HG02852 (cell line): ENCODE results near the gene RNU1-1.
"Not testable (repeated sequence)": the region's sequence is repeated elsewhere in the genome, so short reads cannot be mapped to it uniquely, and the experiment has no call there.

Experiments
- ATAC-seq: cut with Tn5 transposase; IDR thresholded peaks from one replicate; pipeline ENCODE4 v1.9.1; 2021; ENCODE audit warnings: mild to moderate bottlenecking, moderate library complexity; ENCODE audit not compliant: unreplicated experiment

Gene RNU1-1

DNA sequence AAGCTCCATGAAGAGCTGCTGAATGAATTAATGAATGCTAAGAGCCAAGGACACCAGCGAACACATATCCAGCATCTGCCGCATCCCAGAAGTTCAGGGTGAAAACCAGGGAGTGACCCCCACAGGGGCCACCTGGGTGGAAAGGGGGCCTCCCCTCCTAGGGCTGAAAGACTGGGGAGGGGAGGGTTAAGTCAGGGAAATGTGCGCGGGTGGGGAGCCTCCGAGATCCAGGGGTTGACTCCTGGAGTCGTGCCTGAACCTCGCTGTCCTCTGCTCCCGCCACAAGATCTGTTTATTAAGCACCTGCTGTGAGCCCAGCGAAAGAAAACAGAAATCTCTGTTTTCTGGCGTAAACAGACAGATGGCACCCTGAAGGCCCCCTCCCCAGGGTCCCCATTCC, 16.0 kb downstream of the RNU1-1 start:
- ATAC-seq = not testable (repeated sequence)

DNA sequence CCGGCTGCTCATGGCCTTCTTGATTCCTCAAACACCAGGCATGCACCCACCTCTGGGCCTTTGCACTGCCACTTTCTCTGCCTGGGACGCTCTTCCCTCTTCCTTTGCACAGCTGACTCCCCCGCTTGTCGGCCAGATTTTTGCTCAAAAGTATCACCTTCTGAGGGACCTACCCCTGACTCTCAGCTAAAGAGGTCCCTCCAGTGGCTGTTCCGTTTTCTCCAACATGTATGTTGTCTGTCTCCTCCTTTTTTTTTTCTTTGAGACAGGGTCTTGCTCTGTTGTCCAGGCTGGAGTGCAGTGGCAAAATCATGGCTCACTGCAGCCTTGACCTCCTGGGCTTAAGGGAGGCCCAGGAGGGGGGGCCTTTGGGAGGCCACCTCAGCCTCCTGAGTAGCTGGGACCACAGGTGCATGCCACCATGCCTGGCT, 16.6 kb downstream of the RNU1-1 start:
- not testable (repeated sequence) for ATAC-seq

DNA sequence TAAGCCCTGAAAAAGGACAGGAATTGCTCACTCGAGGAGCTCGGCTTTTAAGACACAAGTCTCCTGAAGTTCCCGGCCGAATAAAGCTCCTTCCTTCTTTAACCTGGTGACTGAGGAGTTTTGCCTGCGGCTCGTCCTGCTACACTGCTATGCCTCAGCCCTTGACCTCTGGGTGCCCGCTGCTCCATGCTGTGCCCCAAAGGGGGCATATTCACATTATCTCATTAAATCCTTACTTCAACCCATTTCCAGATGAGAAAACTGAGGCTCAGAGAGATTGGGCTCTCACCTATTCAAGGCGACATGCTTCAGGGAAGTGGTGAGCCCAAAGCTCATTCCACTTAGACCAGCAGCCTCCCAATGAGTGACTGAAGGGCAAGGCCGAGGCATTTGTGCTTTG, 20.4 kb downstream of the RNU1-1 start:
- not testable (repeated sequence) for ATAC-seq

DNA sequence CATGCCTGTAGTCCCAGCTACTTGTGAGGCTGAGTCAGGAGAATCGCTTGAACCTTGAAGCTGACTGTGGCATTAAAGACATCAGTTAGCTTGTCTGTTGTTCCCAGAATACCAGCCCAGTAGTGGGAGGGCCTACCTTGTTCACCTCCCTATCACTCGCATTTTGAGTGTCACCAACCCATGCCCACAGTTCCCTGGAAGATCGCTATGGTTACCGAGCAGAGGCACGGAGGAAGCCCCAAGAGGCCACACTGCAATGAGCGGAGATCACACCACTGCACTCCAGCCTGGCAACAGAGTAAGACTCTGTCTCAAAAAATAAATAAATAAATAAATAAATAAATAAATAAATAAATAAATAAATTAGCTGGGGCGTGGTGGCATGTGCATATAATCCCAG, 21.1 kb downstream of the RNU1-1 start:
- not testable (repeated sequence) for ATAC-seq

DNA sequence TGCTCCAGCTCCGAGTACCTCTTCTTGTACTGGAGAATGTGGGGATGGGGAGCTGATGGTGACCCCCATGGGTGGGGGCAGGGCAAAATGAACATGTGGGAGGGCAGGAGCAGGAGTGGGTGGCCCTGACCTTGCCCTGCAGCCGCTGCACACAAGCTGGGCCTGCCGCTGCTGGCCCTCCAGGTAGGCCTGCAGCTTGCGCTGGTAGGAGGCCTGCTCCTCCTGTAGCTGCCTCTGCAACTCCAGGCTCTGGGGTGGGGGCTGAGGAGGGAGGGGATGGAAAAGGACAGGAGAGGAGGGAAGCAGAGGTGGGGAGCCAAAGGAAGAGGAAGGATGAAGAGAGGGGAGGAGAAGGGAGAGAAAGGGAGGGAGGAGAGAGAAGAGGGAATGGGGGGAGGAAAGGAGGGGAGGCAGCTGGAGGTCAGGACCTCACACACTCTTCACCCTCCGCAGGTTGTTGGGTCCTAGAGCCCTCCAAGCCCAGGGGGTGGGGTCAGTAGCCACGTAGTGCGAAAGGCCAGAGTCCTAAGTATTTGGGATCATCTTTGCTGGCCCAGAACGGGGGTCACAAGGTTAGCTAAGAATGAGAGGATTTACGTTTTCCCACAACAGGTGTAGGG, 22.9 kb downstream of the RNU1-1 start:
- no peak for ATAC-seq

DNA sequence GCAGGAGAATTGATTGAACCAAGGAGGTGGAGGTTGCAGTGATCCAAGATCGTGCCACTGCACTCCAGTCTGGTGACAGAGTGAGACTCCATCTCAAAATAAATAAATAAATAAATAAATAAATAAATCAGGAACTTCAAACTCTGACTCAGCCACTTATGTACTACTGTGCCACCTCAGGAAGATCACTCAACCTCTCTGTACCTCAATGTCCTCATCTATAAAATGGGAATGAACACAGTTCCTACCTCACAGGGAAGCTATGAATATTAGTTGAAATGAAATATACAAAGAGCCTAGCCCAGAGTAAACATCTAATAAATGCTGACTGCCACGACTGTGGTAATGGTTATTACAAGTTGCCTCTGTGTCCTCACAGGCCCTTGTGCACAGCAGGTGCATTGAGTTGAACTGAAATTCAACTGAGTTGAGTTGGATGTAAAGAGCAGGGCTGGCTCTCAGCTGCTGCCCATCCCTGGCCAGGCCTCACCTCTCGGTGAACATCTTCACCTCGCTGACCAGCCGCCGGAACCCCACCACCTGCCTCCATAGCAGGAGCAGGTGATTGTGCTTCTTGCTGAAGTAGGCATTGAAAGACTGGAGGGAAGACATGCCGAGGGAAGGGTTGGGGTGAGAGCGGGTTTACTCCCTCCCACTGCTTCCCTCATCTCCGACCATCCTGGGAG, 24.7 kb downstream of the RNU1-1 start:
- not testable (repeated sequence) for ATAC-seq

DNA sequence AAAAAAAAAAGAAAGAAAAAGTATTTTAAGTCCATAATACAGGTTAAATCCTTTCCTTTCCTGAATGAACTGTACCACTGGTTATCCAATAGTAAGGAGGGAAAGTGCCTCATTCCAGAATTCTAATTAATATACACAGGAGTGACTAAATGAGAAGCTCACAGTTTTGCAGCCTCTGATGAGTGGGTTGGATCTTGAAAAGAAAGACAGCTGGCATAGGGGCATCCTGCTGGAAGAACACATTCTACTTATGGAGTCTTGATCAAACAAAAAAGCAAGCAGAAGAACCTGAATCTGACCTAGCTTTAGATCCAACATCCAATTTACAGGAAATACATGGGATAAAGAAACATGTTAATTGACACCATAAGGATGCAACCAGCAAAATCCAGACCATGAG, 27.1 kb downstream of the RNU1-1 start:
- not testable (repeated sequence) for ATAC-seq

DNA sequence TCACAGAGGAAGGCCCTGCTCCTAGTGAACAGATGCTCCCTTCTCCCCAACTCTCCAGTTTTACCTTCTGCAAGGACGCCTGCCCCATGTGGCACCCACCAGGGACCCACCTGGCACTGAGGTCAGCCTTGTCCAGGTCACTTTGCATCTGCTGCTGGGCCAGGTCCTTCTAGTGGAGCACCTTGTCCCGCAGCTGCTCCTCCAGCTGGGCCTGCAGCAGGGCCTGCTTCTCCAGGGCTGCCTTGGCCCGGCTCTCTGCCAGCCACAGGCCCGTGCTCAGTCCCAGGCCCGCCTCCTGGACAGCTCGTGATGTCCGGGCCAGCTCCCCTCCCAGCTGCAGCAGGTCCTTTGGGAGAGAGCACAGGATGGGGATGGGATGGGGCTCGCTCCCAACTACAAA, 27.8 kb downstream of the RNU1-1 start:
- not testable (repeated sequence) for ATAC-seq

DNA sequence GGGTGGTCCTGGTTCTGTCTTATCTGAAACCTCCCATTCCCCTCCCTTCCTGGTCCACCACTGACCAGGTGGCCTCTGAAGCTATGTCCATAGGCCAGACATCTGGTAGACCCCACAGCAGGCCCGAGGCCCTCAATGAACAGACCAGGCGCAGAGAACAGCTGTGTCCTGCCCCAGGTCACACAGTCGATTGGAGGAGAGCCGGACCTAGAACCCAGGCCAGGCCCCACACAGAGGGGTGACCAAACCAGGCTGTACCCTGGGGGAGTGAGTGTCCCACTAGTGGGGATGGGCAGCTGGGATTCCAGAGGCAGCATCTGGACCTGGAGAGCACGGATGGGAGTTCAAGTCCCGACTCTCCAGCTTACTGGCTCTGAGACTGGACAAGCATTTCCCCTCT, 29.2 kb downstream of the RNU1-1 start:
- ATAC-seq = no peak

DNA sequence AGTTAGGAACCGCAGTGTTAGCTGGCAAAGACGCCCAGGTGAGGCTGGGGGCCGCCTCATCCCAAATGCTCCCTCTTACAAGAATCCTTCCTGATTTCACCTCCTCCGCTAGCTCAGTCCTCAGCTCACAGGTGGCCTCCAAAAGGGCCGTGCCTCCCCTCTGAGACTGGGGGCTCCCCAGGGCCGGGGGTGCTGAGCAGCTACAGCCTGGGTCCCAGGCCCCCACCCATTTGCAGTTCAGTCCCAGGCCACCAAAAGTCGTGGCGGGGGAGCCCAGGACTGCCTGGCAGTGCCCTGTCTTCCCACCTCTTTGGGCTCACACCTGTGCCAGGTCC, 29.6 kb downstream of the RNU1-1 start:
- ATAC-seq = no peak

DNA sequence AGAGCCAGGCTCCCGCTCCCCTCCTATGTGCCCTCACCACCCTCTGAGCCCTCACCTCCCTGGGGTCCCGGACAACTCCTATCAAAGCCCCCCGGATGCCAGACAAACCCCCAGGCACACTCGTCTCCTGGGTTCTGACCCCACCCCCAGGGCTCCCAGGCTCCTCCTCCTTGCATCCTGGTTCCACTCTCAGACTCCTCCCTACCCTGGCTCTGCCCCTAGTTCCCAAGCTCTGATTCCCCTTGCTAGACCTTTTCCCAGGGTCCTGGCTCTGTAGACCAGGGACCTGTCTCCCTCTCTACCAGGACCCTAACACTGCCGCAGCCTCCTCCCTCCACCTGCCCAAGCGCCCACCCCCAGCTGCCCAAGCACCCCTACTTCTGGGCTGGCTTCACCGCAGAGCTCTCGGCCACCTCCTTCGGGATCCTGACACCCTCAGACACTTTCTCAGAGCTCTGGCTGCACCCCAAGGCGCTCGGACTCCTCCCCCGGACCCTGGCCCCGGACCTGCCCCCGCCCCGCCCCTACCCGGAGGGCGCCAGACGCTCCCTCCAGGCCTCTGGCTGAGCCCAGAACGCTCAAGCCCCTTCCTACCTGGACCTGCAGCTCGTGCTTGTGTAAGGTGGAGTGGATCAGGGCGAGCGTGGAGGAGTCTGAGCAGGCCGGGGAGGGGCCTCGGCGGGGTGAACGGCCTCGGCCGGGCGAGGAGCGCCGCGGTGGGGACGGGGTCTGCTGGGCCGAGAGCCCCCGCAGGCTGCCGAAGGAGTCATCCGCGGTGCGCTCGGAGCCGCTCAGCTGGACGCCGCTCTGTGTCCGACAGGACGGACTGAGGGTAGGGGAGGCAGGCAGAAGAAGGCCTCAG, 30.2 kb downstream of the RNU1-1 start:
- ATAC-seq = not testable (repeated sequence)

DNA sequence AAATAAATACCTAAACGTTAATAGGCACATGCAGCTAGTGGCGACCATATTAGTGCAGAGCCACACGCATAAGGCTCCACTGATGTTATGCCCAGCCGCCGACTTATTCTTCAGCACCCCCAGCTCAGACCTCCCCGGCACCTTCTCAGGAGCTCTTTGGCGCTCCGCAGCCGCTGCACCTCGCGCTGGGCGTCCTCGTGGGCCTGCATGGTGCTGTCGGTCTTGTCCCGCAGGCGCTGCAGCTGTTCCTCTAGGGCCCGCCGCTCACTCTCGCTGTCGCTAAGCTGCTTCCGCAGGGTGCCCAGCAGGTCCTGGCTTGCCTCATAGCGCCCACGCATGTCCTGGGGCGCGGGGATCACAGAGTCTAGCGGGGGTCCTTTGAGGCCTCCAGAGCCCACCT, 30.9 kb downstream of the RNU1-1 start:
- not testable (repeated sequence) for ATAC-seq

DNA sequence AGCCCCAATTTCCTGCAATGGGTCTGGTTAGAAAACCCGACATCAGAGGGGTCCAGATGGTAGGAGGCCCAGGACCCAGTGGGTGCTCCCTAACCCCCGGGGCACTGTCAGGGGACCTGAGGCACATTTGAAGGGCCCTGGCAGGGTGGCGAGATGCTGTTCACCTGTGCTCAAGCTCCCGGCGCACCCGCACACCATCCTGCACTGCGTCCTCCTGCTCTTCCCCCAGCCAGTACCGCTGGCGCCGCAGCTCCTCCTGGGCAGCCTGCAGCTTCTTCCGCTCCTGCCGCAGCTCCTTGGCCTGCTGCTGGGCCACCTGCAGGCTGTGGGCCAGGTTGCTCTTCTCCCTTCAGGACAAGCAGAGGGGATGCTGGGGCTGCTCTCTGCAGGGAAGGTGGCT, 36.0 kb downstream of the RNU1-1 start:
- ATAC-seq = no peak

DNA sequence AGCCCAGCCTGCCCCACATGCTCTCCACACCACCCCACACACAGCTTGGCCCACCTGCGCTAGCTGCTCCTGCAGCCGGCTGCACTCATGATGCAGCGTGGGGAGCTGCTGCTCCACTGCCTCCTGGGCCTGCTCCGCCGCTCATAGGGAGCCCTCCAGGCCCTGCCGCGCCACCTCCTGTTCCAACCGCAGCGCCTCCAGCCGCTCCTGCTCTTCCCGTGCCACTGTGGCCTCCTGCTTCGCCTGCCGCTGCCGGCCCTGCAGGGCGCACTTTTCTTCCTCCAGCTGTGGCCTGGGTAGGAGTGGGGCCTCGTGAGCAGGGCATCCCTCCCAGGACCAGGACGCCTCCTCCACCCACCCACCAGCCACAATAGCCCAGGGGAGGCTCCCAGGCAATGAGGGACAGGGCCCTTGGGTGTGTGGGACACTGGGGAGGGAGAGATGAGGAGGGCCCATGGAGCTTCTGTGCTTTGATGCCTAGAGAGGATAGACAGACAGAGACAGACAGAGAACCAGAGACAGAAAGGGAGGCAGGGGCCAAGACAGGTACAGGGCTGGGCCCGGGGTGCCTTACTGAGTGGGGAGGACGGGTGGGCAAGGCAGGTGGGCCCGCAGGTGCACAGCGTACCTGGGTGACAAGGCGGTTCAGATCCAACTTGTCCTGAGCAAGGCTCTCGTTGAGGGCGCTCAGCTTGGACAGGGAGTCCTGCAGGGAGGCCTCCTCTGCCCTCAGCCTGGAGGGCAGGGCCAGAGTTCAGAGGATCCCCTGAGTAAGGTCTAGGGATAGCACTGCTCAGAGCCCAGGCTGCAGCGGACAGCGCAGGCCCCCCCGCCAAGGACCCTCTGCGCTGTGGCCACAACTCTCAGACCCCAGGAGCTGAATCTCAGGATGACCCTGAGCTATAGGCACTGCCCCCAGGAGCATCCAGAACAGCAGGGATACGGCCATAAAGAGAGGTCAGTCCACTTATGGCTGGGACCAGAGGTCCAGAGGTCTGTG, 38.0 kb downstream of the RNU1-1 start:
- not testable (repeated sequence) for ATAC-seq

DNA sequence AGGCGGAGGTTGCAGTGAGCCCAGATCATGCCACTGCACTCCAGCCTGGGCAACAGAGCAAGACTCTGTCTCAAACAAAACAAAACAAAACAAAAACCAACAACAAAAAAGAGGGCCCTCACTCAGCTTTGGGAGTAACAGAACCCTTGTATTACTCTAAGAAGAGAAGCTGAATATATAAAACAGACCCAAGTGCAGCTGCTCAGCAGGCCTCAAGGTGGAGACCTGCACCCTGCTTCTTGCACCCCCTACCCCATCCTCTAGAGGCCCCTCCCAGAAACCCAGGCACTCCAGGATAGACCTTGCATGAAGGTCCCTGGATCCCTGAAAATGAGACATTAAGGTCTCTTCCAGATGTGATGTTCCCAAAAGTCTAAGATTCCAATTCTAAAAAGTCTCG, 39.2 kb downstream of the RNU1-1 start:
- ATAC-seq = not testable (repeated sequence)

DNA sequence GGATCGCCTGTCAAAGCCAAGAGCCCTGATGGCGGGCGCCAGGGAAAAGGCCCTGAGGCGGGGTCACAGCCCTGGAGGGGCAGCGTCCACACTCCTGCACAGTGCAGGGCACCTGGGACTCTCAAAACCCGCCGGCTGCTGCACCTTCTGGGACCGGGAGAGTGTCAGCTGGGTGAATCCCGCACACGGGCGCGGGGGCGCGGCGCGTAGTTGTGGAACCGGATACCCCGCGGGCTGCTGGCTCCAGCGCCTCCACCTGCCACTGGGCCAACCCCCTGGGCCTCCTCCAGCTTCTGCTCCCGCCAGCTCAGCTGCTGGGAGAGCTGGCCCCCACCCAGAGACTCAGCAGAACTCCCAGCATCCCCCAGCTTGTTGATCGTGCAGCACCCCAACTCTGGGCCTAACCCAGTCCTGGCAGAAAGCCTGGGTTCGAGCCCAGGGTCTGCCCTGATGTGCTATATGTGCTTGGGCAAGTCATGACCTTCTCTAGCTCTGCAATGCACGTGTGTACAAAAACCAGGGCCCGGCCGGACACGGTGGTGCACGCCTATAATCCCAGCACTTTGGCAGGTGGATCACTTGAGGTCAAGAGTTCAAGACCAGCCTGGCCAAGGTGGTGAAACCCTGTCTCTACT, 39.8 kb downstream of the RNU1-1 start:
- no peak for ATAC-seq

DNA sequence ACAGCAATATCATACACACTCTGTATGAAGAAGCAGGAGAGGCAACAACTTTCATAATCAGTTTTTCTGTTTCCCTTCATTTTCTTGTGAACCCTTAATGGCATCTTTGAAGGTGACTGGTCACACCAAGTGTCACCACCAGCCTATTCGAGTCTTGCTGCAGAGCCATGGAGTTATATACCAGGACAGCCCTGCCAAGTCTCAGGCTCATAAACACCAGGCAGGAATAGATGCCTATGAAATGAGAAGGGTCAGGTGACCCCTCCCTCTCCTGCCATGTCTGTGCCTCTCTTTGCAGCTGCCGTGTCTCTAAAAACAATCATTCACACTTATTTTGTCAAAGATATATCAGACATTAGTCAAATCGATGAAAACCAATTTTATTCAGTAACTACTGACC, 45.5 kb downstream of the RNU1-1 start:
- ATAC-seq = no peak

DNA sequence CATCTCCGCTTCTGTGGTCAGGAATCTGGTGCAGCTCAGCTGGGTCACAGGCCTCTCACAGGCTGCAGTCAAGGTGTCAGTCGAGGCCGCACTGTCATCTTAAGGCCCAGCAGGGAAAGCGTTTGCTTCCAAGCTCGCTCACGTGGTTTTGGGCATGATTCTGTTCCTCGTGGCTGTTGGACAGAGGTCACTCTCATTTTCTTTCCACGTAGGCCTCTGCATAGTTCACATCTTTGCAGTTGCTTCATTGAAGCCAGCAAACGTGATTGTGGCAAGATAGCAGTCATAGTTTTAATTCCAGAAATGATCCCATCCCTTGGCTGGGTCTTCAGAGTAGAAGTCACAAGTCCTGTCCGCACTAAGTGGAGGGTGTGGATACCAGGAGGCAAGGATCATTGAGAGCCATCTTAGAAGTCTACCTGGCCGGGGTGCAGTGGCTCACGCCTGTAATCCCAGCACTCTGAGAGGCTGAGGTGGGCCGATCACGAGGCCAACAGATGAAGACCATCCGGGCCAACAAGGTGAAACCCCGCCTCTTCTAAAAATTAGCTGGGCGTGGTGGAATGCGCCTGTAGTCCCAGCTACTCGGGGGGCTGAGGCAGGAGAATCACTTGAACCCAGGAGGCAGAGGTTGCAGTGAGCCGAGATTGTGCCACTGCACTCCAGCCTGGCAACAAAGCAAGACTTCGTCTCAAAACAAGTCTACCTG, 49.0 kb downstream of the RNU1-1 start:
- no peak for ATAC-seq
